Activated CD8-positive, alpha-beta T cell treated with anti-CD3 and anti-CD28 coated beads for 36 hours (primary cell): ENCODE measurements around the gene HECTD1. TPM values are rescaled to one million over a fixed set of nuclear protein-coding genes. Genes with fewer than 3 reads are reported as not detected.
"Not testable (repeated sequence)": the region's sequence is repeated elsewhere in the genome, so short reads cannot be mapped to it uniquely, and the experiment has no call there.

ENCODE experiments used
- ATAC-seq: fragments of 200-7000 bp; cut with Tn5 transposase; one replicate; pipeline ENCODE4 v1.10.0; 2021; ENCODE audit warnings: mild to moderate bottlenecking, moderate library complexity
- CTCF ChIA-PET: fragments of 350-600 bp; sonication (Branson Sonifier 250); formaldehyde crosslinking; loops from one replicate; lab custom pipeline; 2021; ENCODE audit warnings: antibody characterized with exemption; lab: Charles Lee
- POLR2A ChIA-PET: fragments of 350-600 bp; sonication (Branson Sonifier 250); formaldehyde crosslinking; loops from one replicate; lab custom pipeline; 2021; ENCODE audit warnings: antibody characterized with exemption; lab: Charles Lee
- DNase-seq: peaks from one replicate; pipeline ENCODE4 v3.0.0-alpha.2; 2020
- H3K27ac Mint-ChIP-seq: one replicate; pipeline ENCODE4 v1.8.0; 2021; ENCODE audit warnings: mild to moderate bottlenecking, mixed read lengths
- H3K27me3 Mint-ChIP-seq: one replicate; pipeline ENCODE4 v1.8.0; 2021; ENCODE audit warnings: mixed read lengths
- H3K36me3 Mint-ChIP-seq: one replicate; pipeline ENCODE4 v1.8.0; 2021; ENCODE audit warnings: low read depth, mixed read lengths
- H3K4me1 Mint-ChIP-seq: one replicate; pipeline ENCODE4 v1.8.0; 2021; ENCODE audit warnings: low read depth, mixed read lengths
- H3K4me3 Mint-ChIP-seq: one replicate; pipeline ENCODE4 v1.8.0; 2021; ENCODE audit warnings: mild to moderate bottlenecking, moderate library complexity, mixed read lengths
- H3K9me3 Mint-ChIP-seq: one replicate; pipeline ENCODE4 v1.8.0; 2021; ENCODE audit warnings: mixed read lengths
- CTCF ChIP-seq: fragments of 200-600 bp; IDR thresholded peaks from one replicate; pipeline ENCODE4 v1.8.0; 2022; ENCODE audit warnings: antibody characterized with exemption, mild to moderate bottlenecking
- intact Hi-C: fragments of 100-400 bp; cut with micrococcal nuclease; formaldehyde crosslinking; loops from one replicate; pipeline ENCODE4 v1.10.0; 2022
- total RNA-seq, 2 experiments: library from RNA; stranded (reverse); gene quantifications; one replicate each; pipeline ENCODE4 v1.2.3, GENCODE V29; 2021

Gene HECTD1
- 10 to 100 TPM; 78.9 to 82.2 TPM for total RNA-seq

- POLR2A ChIA-PET: interaction anchor here (0.6 to 3.9 kb wide), 22 partner anchors 10 to 586 kb away, joined by 3 to 36 read pairs (median 4); partner anchors contain the start of genes AP4S1, DTD2, SCFD1 and STRN3
- peak; percentile 83 for ATAC-seq
- CTCF ChIA-PET: interaction anchor here (0.7 to 3.3 kb wide), 18 partner anchors 8 to 727 kb away, joined by 3 to 12 read pairs (median 4); partner anchors contain the start of gene HEATR5A
- Mint-ChIP-seq H3K4me3 (peak within 1 kb of the TSS; percentile 95), H3K9me3 (no peaks in the 10 kb centered on the region), H3K27me3 (no peaks in the 10 kb centered on the region), H3K4me1 (peaks cover 40% of the 10 kb centered on the region), H3K36me3 (peaks cover 22% of the 10 kb centered on the region), H3K27ac (peak within 1 kb of the TSS; percentile 100)
- peak; percentile 88 for DNase-seq
- intact Hi-C loops: loop anchor here (10.0 kb wide), 1 partner anchor 147 kb away; no protein-coding TSS in a partner anchor
- TF ChIP-seq CTCF: peak; percentile 85
These were observed at the start of gene HECTD1 for GRCh38 chr14:31207755-31208545. Gene HECTD1, minus strand, starts transcription at chr14:31207793. Its CDS starts 1,857 bp downstream, at chr14:31205936.

DNA sequence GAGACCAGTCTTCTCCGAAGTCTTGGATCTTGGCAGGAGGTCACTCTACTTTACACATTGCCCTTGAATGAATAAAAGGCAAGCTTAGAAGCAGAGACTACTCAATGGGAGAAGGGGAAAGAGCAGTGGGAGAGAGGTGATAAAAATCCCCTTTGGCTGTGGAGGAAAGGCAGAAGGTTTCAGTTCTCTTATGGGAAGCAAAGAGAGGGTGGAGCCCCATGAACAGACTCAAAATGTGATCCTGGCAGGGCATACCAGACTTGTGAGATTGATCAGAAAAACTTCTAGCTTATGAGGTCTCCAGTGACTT, 49.6 kb upstream of the HECTD1 start:
- DNase-seq (no peak), ATAC-seq (no peak)
- TF ChIP-seq CTCF: no peak
- H3K4me3 Mint-ChIP-seq: no peak overlapping the region
- intact Hi-C loops: no loop called here
- no peak overlapping the region for H3K27ac Mint-ChIP-seq
- POLR2A ChIA-PET: no interaction called here
- H3K9me3 Mint-ChIP-seq: no peaks in the 10 kb centered on the region
- no peaks in the 10 kb centered on the region for H3K27me3 Mint-ChIP-seq
- H3K36me3 Mint-ChIP-seq: no peaks in the 10 kb centered on the region
- H3K4me1 Mint-ChIP-seq: no peaks in the 10 kb centered on the region
- CTCF ChIA-PET: interaction anchor here (0.8 to 2.2 kb wide), 2 partner anchors 14 to 51 kb away, joined by 3 to 9 read pairs; no protein-coding TSS in a partner anchor

GRCh38 chr14:31256534-31257243, 49.1 kb upstream of the HECTD1 start:
- intact Hi-C loops: no loop called here
- H3K4me3 Mint-ChIP-seq: no peak overlapping the region
- no peaks in the 10 kb centered on the region for H3K9me3 Mint-ChIP-seq
- H3K4me1 Mint-ChIP-seq: no peaks in the 10 kb centered on the region
- no peaks in the 10 kb centered on the region for H3K36me3 Mint-ChIP-seq
- no peaks in the 10 kb centered on the region for H3K27me3 Mint-ChIP-seq
- ATAC-seq (no peak), DNase-seq (no peak)
- no peak for TF ChIP-seq CTCF
- no peak overlapping the region for H3K27ac Mint-ChIP-seq
- ChIA-PET POLR2A (no interaction called here), CTCF (interaction anchor here (0.8 to 2.2 kb wide), 2 partner anchors 15 to 50 kb away, joined by 3 to 9 read pairs; no protein-coding TSS in a partner anchor)

DNA sequence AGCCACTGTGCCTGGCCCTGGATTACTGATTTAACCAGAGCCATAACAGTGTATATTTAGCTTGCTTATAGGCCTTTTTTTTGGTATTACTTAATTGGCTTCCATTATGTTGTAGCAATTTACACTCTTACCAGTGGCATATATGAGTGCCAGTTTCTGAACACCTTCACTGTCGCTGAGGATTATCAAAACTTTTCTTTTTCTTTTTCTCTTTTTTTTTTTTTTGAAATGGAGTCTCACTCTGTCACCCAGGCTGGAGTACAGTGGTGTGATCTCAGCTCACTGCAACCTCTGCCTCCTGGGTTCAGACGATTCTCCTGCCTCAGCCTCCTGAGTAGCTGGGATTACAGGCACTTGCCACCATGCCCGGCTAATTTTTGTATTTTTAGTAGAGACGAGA, 48.3 kb upstream of the HECTD1 start:
- H3K27ac Mint-ChIP-seq, H3K36me3 Mint-ChIP-seq, ATAC-seq, H3K9me3 Mint-ChIP-seq, H3K27me3 Mint-ChIP-seq, POLR2A ChIA-PET, CTCF ChIA-PET, intact Hi-C loops, H3K4me3 Mint-ChIP-seq, DNase-seq, H3K4me1 Mint-ChIP-seq: not testable (repeated sequence)

GRCh38 chr14:31255286-31255685, 47.7 kb upstream of the HECTD1 start:
- no peaks in the 10 kb centered on the region for H3K4me1 Mint-ChIP-seq
- ATAC-seq (no peak), DNase-seq (no peak)
- H3K9me3 Mint-ChIP-seq: no peaks in the 10 kb centered on the region
- H3K27me3 Mint-ChIP-seq: no peaks in the 10 kb centered on the region
- POLR2A ChIA-PET: no interaction called here
- TF ChIP-seq CTCF: no peak
- no peak overlapping the region for H3K4me3 Mint-ChIP-seq
- no peaks in the 10 kb centered on the region for H3K36me3 Mint-ChIP-seq
- H3K27ac Mint-ChIP-seq: no peak overlapping the region
- CTCF ChIA-PET: no interaction called here
- intact Hi-C loops: no loop called here
